KMS-11 (cell line): Measurements from ENCODE around the gene CRYL1.

Experiments used
- H2AFZ ChIP-seq: fragments of 200-600 bp; sonication (generic); 2 replicates; pipeline ENCODE4 v1.6.1; 2016; ENCODE audit warnings: antibody characterized with exemption, mixed run types, low read depth
- H3K27ac ChIP-seq: fragments of 200-600 bp; sonication (generic); 2 replicates; pipeline ENCODE4 v1.6.1; 2016; ENCODE audit warnings: mild to moderate bottlenecking, mixed run types
- H3K27me3 ChIP-seq: fragments of 200-600 bp; sonication (generic); 2 replicates; pipeline ENCODE4 v1.6.1; 2017; ENCODE audit warnings: mild to moderate bottlenecking, low read depth, mixed run types, moderate library complexity; ENCODE audit not compliant: insufficient read depth
- H3K36me3 ChIP-seq: fragments of 200-600 bp; sonication (generic); 2 replicates; pipeline ENCODE4 v1.6.1; 2017; ENCODE audit warnings: mild to moderate bottlenecking, mixed run types; ENCODE audit not compliant: insufficient read depth
- H3K4me1 ChIP-seq: fragments of 200-600 bp; sonication (generic); 2 replicates; pipeline ENCODE4 v1.6.1; 2016; ENCODE audit warnings: mild to moderate bottlenecking, low read depth, mixed run types; ENCODE audit not compliant: poor library complexity, severe bottlenecking
- H3K4me2 ChIP-seq: fragments of 200-600 bp; sonication (generic); 2 replicates; pipeline ENCODE4 v1.7.0; 2016; ENCODE audit warnings: mild to moderate bottlenecking, mixed run types
- H3K4me3 ChIP-seq: fragments of 200-600 bp; sonication (generic); IDR thresholded peaks from 2 replicates; pipeline ENCODE4 v1.6.1; 2017; ENCODE audit warnings: low read depth, low read length, mixed read lengths; ENCODE audit not compliant: insufficient read depth
- H3K79me2 ChIP-seq: fragments of 200-600 bp; sonication (generic); 2 replicates; pipeline ENCODE4 v1.6.1; 2016; ENCODE audit warnings: low read depth, mixed run types; ENCODE audit not compliant: insufficient read depth
- H3K9ac ChIP-seq: fragments of 200-600 bp; sonication (generic); 2 replicates; pipeline ENCODE4 v1.6.1; 2016; ENCODE audit warnings: mild to moderate bottlenecking, mixed run types
- H4K20me1 ChIP-seq: fragments of 200-600 bp; sonication (generic); 2 replicates; pipeline ENCODE4 v1.6.1; 2016; ENCODE audit warnings: mild to moderate bottlenecking, mixed run types; ENCODE audit not compliant: insufficient read depth
- CTCF ChIP-seq: fragments of 200-600 bp; sonication (generic); conservative IDR thresholded peaks from 2 replicates; pipeline ENCODE4 v1.6.1; 2017; ENCODE audit warnings: low read depth, mild to moderate bottlenecking, antibody characterized with exemption, low read length, moderate library complexity, mixed read lengths

CRYL1 gene

GRCh38 chr13:20461860-20462532 lies 63.7 kb downstream of the CRYL1 start:
- Histone ChIP-seq H4K20me1 (no peaks in the 10 kb centered on the region), H3K4me2 (no peak overlapping the region), H3K36me3 (no peaks in the 10 kb centered on the region), H3K27me3 (no peaks in the 10 kb centered on the region), H3K27ac (no peak overlapping the region), H2AFZ (no peak overlapping the region), H3K79me2 (no peaks in the 10 kb centered on the region), H3K4me3 (no peak overlapping the region), H3K9ac (no peak overlapping the region), H3K4me1 (peaks cover 10% of the 10 kb centered on the region)
- TF ChIP-seq CTCF = no peak

GRCh38 chr13:20461481-20461859 lies 64.2 kb downstream of the CRYL1 start:
- peaks cover 13% of the 10 kb centered on the region for H3K4me1 ChIP-seq
- TF ChIP-seq CTCF = no peak
- H3K36me3 ChIP-seq = no peaks in the 10 kb centered on the region
- no peaks in the 10 kb centered on the region for H4K20me1 ChIP-seq
- H3K27ac ChIP-seq = no peak overlapping the region
- no peak overlapping the region for H3K4me3 ChIP-seq
- no peaks in the 10 kb centered on the region for H3K79me2 ChIP-seq
- no peak overlapping the region for H3K9ac ChIP-seq
- H2AFZ ChIP-seq = no peak overlapping the region
- H3K27me3 ChIP-seq = no peaks in the 10 kb centered on the region
- H3K4me2 ChIP-seq = no peak overlapping the region

GRCh38 chr13:20460761-20461160 lies 64.9 kb downstream of the CRYL1 start:
- no peak overlapping the region for H3K9ac ChIP-seq
- H3K36me3 ChIP-seq = no peaks in the 10 kb centered on the region
- no peak overlapping the region for H3K4me2 ChIP-seq

GRCh38 chr13:20457670-20458069 lies 68.0 kb downstream of the CRYL1 start:
- H3K27me3 ChIP-seq = no peaks in the 10 kb centered on the region
- no peak overlapping the region for H3K4me2 ChIP-seq

More at GRCh38 chr13:20460761-20461160, 64.9 kb downstream of the CRYL1 start:
- H3K4me3 ChIP-seq = no peak overlapping the region
- H3K79me2 ChIP-seq = no peaks in the 10 kb centered on the region
- no peak overlapping the region for H3K27ac ChIP-seq
- no peak for TF ChIP-seq CTCF
- no peak overlapping the region for H2AFZ ChIP-seq
- no peaks in the 10 kb centered on the region for H4K20me1 ChIP-seq
- no peaks in the 10 kb centered on the region for H3K27me3 ChIP-seq
- H3K4me1 ChIP-seq = peaks cover 13% of the 10 kb centered on the region

More at GRCh38 chr13:20457670-20458069, 68.0 kb downstream of the CRYL1 start:
- Histone ChIP-seq H3K4me1 (peaks cover 13% of the 10 kb centered on the region), H3K9ac (no peak overlapping the region), H2AFZ (no peak overlapping the region), H3K27ac (no peak overlapping the region), H3K79me2 (no peaks in the 10 kb centered on the region), H3K36me3 (no peaks in the 10 kb centered on the region), H4K20me1 (no peaks in the 10 kb centered on the region), H3K4me3 (no peak overlapping the region)
- no peak for TF ChIP-seq CTCF
